Measurements from ENCODE around the gene LAMA5. TPM values are rescaled to one million over a fixed set of nuclear protein-coding genes. Genes with fewer than 3 reads are reported as not detected.

Gene LAMA5
- polyA plus RNA-seq, 3 donors: 0.05 TPM; not detected in 2

GRCh38 chr20:62361799-62362589 lies 5.1 kb downstream of the LAMA5 start:
- Mint-ChIP-seq H3K27ac (no peak overlapping the region), H3K36me3 (no peaks in the 10 kb centered on the region), H3K4me3 (no peak overlapping the region), H3K4me1 (no peaks in the 10 kb centered on the region), H3K27me3 (ENCODE audit: low read depth in 3 of 3) (peaks cover 18 to 44% (median 33%) of the 10 kb centered on the region in 3 donors), H3K9me3 (peaks cover 0 to 1% (median 0%) of the 10 kb centered on the region in 7 donors)
- H3K27ac ChIP-seq (ENCODE audit: low read depth in 1 of 2, low read length in 2 of 2): no peak overlapping the region
- H3K4me1 ChIP-seq (ENCODE audit: control insufficient read depth in 1 of 2, insufficient read depth in 2 of 2, low read length in 2 of 2): peaks cover 2 to 9% of the 10 kb centered on the region in 2 donors
- H3K36me3 ChIP-seq (replicated peaks in 1 of 2; ENCODE audit: control insufficient read depth in 1 of 2, insufficient read depth in 2 of 2, low read length in 2 of 2): no peaks in the 10 kb centered on the region
- no peaks in the 10 kb centered on the region for H3K9me3 ChIP-seq (replicated peaks in 1 of 2; ENCODE audit: control insufficient read depth in 1 of 2, insufficient read depth in 1 of 2, low read length in 2 of 2)
- WGBS (ENCODE audit: insufficient coverage): 93% methylated on average over 33 of the region's 34 CpGs
- intact Hi-C loops (cut with micrococcal nuclease): no loop called here
- H3K4me2 ChIP-seq (replicated peaks; ENCODE audit: extremely low read depth, low read length, poor library complexity, severe bottlenecking): no peak overlapping the region
- DNase-seq: no peak
- H3K9ac ChIP-seq (ENCODE audit: insufficient read depth, low read length, poor library complexity, severe bottlenecking): no peak overlapping the region
- no peaks in the 10 kb centered on the region for H4K20me1 ChIP-seq (ENCODE audit: insufficient read depth, low read length)
- no peak overlapping the region for H2AFZ ChIP-seq (ENCODE audit: insufficient read depth, low read depth, low read length, poor library complexity, severe bottlenecking)
- no peak overlapping the region for H3K4me3 ChIP-seq (replicated peaks in 1 of 3; ENCODE audit: low read depth in 2 of 3, low read length in 3 of 3)
- TF ChIP-seq CTCF (IDR thresholded peaks at IDR 0.05): no peak
- H3K79me2 ChIP-seq (ENCODE audit: insufficient read depth, low read length): no peaks in the 10 kb centered on the region
- peaks cover 11 to 29% of the 10 kb centered on the region in 2 donors for H3K27me3 ChIP-seq (ENCODE audit: control insufficient read depth in 2 of 2, insufficient read depth in 2 of 2, low read length in 2 of 2)

GRCh38 chr20:62360854-62361798 lies 6.0 kb downstream of the LAMA5 start:
- Histone ChIP-seq H3K4me3 (replicated peaks in 1 of 3; ENCODE audit: low read depth in 2 of 3, low read length in 3 of 3) (no peak overlapping the region), H3K9me3 (replicated peaks in 1 of 2; ENCODE audit: control insufficient read depth in 1 of 2, insufficient read depth in 1 of 2, low read length in 2 of 2) (no peaks in the 10 kb centered on the region), H3K4me1 (ENCODE audit: control insufficient read depth in 1 of 2, insufficient read depth in 2 of 2, low read length in 2 of 2) (peaks cover 0 to under 1% of the 10 kb centered on the region in 2 donors), H2AFZ (ENCODE audit: insufficient read depth, low read depth, low read length, poor library complexity, severe bottlenecking) (no peak overlapping the region), H3K79me2 (ENCODE audit: insufficient read depth, low read length) (no peaks in the 10 kb centered on the region), H3K27ac (ENCODE audit: low read depth in 1 of 2, low read length in 2 of 2) (no peak overlapping the region), H3K27me3 (ENCODE audit: control insufficient read depth in 2 of 2, insufficient read depth in 2 of 2, low read length in 2 of 2) (peaks cover 5 to 26% of the 10 kb centered on the region in 2 donors), H3K9ac (ENCODE audit: insufficient read depth, low read length, poor library complexity, severe bottlenecking) (no peak overlapping the region), H3K36me3 (replicated peaks in 1 of 2; ENCODE audit: control insufficient read depth in 1 of 2, insufficient read depth in 2 of 2, low read length in 2 of 2) (no peaks in the 10 kb centered on the region), H3K4me2 (replicated peaks; ENCODE audit: extremely low read depth, low read length, poor library complexity, severe bottlenecking) (no peak overlapping the region), H4K20me1 (ENCODE audit: insufficient read depth, low read length) (no peaks in the 10 kb centered on the region)
- Mint-ChIP-seq H3K4me3 (no peak overlapping the region), H3K36me3 (no peaks in the 10 kb centered on the region), H3K27me3 (ENCODE audit: low read depth in 3 of 3) (peaks cover 14 to 44% (median 34%) of the 10 kb centered on the region in 3 donors), H3K27ac (no peak overlapping the region), H3K4me1 (no peaks in the 10 kb centered on the region), H3K9me3 (peaks cover 0 to 1% (median 0%) of the 10 kb centered on the region in 7 donors)
- TF ChIP-seq CTCF (IDR thresholded peaks at IDR 0.05): no peak
- WGBS (ENCODE audit: insufficient coverage): 89% methylated on average over 17 of the region's 25 CpGs
- intact Hi-C loops (cut with micrococcal nuclease): no loop called here
- DNase-seq: no peak
